Suprapubic skin (tissue), 4 donors: ENCODE data around the gene SLC6A13. TPM values are rescaled to one million over a fixed set of nuclear protein-coding genes. Genes with fewer than 3 reads are reported as not detected.

ENCODE experiments used
- DNase-seq, 2 donors: peaks; one replicate each; pipeline ENCODE4 v3.0.0-alpha.2; 2019; ENCODE audit warnings: low spot score in 2 of 2
- H3K27ac ChIP-seq: fragments of 200-600 bp; sonication (generic); one replicate; pipeline ENCODE4 v1.5.1; 2019
- H3K27me3 ChIP-seq: fragments of 200-600 bp; sonication (generic); one replicate; pipeline ENCODE4 v1.5.1; 2019
- H3K36me3 ChIP-seq: fragments of 200-600 bp; sonication (generic); one replicate; pipeline ENCODE4 v1.5.1; 2019
- H3K4me1 ChIP-seq: fragments of 200-600 bp; sonication (generic); one replicate; pipeline ENCODE4 v1.5.1; 2019
- H3K4me3 ChIP-seq: fragments of 200-600 bp; sonication (generic); one replicate; pipeline ENCODE4 v1.5.1; 2019; ENCODE audit warnings: mild to moderate bottlenecking
- H3K9me3 ChIP-seq: fragments of 200-600 bp; sonication (generic); one replicate; pipeline ENCODE4 v1.5.1; 2019
- CTCF ChIP-seq, 2 donors: fragments of 200-600 bp in 1 of 2; fragments of 450-650 bp in 1 of 2; sonication (generic) in 1 of 2; IDR thresholded peaks; one replicate each; pipeline ENCODE4 v1.5.1; 2016 to 2019; ENCODE audit warnings: antibody characterized with exemption in 2 of 2, mild to moderate bottlenecking in 1 of 2, moderate library complexity in 1 of 2
- EP300 ChIP-seq: sonication (generic); formaldehyde crosslinking; IDR thresholded peaks from one replicate; pipeline ENCODE4 v1.6.1; 2017; ENCODE audit warnings: antibody characterized with exemption
- POLR2A ChIP-seq, 2 donors: fragments of 450-650 bp; IDR thresholded peaks; one replicate each; pipeline ENCODE4 v1.6.1; 2017; ENCODE audit warnings: antibody characterized with exemption in 2 of 2, mild to moderate bottlenecking in 2 of 2, moderate library complexity in 2 of 2
- POLR2AphosphoS5 ChIP-seq, 3 donors: sonication (generic); formaldehyde crosslinking; IDR thresholded peaks; one replicate each; pipeline ENCODE4 v1.6.1; 2017; ENCODE audit warnings: antibody characterized with exemption in 3 of 3
- WGBS: methylation state at CpG from one replicate; pipeline ENCODE4 v1.1.5; 2018; 5-methylcytosine and 5-hydroxymethylcytosine counted together
- total RNA-seq, 4 donors: library from RNA; depleted of rRNA; stranded (reverse); fragments of >200 nt; gene quantifications; one replicate each; pipeline ENCODE4 v1.1.0, GENCODE V29; 2016

Gene SLC6A13
- total RNA-seq, 4 donors from 2014 or later, result not detected

GRCh38 chr12:286531-287300, 24.1 kb upstream of the SLC6A13 start:
- Histone ChIP-seq H3K36me3 (peaks cover 39% of the 10 kb centered on the region), H3K9me3 (no peaks in the 10 kb centered on the region), H3K4me3 (no peak overlapping the region), H3K4me1 (no peaks in the 10 kb centered on the region), H3K27me3 (no peaks in the 10 kb centered on the region), H3K27ac (no peak overlapping the region)
- no peak for DNase-seq
- no peak for TF ChIP-seq POLR2AphosphoS5 (IDR thresholded peaks at IDR 0.05)
- TF ChIP-seq CTCF (IDR thresholded peaks at IDR 0.05), result no peak
- no peak for TF ChIP-seq POLR2A (IDR thresholded peaks at IDR 0.05)
- TF ChIP-seq EP300, result no peak
- 91% methylated on average over 5 of the region's 5 CpGs for WGBS

- H3K27ac ChIP-seq, result no peak overlapping the region
- no peak for DNase-seq
- 95% methylated on average over 5 of the region's 5 CpGs for WGBS
- H3K36me3 ChIP-seq, result peaks cover 3% of the 10 kb centered on the region
- H3K4me1 ChIP-seq, result no peaks in the 10 kb centered on the region
- H3K27me3 ChIP-seq, result no peaks in the 10 kb centered on the region
- TF ChIP-seq CTCF (IDR thresholded peaks at IDR 0.05) (no peak), POLR2A (IDR thresholded peaks at IDR 0.05) (no peak), EP300 (no peak), POLR2AphosphoS5 (IDR thresholded peaks at IDR 0.05) (no peak)
- H3K9me3 ChIP-seq, result no peaks in the 10 kb centered on the region
- H3K4me3 ChIP-seq, result no peak overlapping the region
Measured at GRCh38 chr12:278046-278445, 15.4 kb upstream of the SLC6A13 start.

GRCh38 chr12:275812-276211, 13.2 kb upstream of the SLC6A13 start:
- no peak for TF ChIP-seq POLR2A (IDR thresholded peaks at IDR 0.05)
- no peak for TF ChIP-seq CTCF (IDR thresholded peaks at IDR 0.05)
- TF ChIP-seq POLR2AphosphoS5 (IDR thresholded peaks at IDR 0.05), result no peak
- no peak for TF ChIP-seq EP300
- no peak overlapping the region for H3K27ac ChIP-seq
- peaks cover 3% of the 10 kb centered on the region for H3K36me3 ChIP-seq
- no peaks in the 10 kb centered on the region for H3K27me3 ChIP-seq
- H3K4me1 ChIP-seq, result no peaks in the 10 kb centered on the region
- H3K4me3 ChIP-seq, result no peak overlapping the region
- H3K9me3 ChIP-seq, result no peaks in the 10 kb centered on the region
- DNase-seq, result no peak
- WGBS, result 65% methylated on average over 6 of the region's 6 CpGs

GRCh38 chr12:273382-273781, 10.7 kb upstream of the SLC6A13 start:
- WGBS, result 40% methylated on average over 3 of the region's 3 CpGs
- no peaks in the 10 kb centered on the region for H3K9me3 ChIP-seq
- no peak for TF ChIP-seq POLR2AphosphoS5 (IDR thresholded peaks at IDR 0.05)
- TF ChIP-seq POLR2A (IDR thresholded peaks at IDR 0.05), result no peak
- TF ChIP-seq CTCF (IDR thresholded peaks at IDR 0.05), result no peak
- TF ChIP-seq EP300, result no peak
- H3K27me3 ChIP-seq, result no peaks in the 10 kb centered on the region
- no peak for DNase-seq
- no peaks in the 10 kb centered on the region for H3K36me3 ChIP-seq
- H3K4me1 ChIP-seq, result no peaks in the 10 kb centered on the region
- no peak overlapping the region for H3K4me3 ChIP-seq
- no peak overlapping the region for H3K27ac ChIP-seq

GRCh38 chr12:272942-273341, 10.3 kb upstream of the SLC6A13 start:
- DNase-seq, result no peak
- Histone ChIP-seq H3K36me3 (no peaks in the 10 kb centered on the region), H3K27ac (no peak overlapping the region), H3K4me1 (no peaks in the 10 kb centered on the region), H3K9me3 (no peaks in the 10 kb centered on the region), H3K4me3 (no peak overlapping the region), H3K27me3 (no peaks in the 10 kb centered on the region)
- 86% methylated on average over 6 of the region's 6 CpGs for WGBS
- TF ChIP-seq CTCF (IDR thresholded peaks at IDR 0.05), result no peak
- TF ChIP-seq POLR2AphosphoS5 (IDR thresholded peaks at IDR 0.05), result no peak
- no peak for TF ChIP-seq EP300
- no peak for TF ChIP-seq POLR2A (IDR thresholded peaks at IDR 0.05)
